Stimulated activated CD8-positive, alpha-beta memory T cell treated with anti-CD3 and anti-CD28 coated beads, Interleukin-12 subunit alpha, Interleukin-12 subunit beta, amount 100 ng/mL, for 24 hours (primary cell): ENCODE results near the gene FAAH.
"Not testable (repeated sequence)": the region's sequence is repeated elsewhere in the genome, so short reads cannot be mapped to it uniquely, and the experiment has no call there.

Experiments used
- DNase-seq: peaks from one replicate; pipeline ENCODE4 v3.0.0-alpha.2; 2020; ENCODE audit errors: extremely low read depth

Gene FAAH

DNA sequence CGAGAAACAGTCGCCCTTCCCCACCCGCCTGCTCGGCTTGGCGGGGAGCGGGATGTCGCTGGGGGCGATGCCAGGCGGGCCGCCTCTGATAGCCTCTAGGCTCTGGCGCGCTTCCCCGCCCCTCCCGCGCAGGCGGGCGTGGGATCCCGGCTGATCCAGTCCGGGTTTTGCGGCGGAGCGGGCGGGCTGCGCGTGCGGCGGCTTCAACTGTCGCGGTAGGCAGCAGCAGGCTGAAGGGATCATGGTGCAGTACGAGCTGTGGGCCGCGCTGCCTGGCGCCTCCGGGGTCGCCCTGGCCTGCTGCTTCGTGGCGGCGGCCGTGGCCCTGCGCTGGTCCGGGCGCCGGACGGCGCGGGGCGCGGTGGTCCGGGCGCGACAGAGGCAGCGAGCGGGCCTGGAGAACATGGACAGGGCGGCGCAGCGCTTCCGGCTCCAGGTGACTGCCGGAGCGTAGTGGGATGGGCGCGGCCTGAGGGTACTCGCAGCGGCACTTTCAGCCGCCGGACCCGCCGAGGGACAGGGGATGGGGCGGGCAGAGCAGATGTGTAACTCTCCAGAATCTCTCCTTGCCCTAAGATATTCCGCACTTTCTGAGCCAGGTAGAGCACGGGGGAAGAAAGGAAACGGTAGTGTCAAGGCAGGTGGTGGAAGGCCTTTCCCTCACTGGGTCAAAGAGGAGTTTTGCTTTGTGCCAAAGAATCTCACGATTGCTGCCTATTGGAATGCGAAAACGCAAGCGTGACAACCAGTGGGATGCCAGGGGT is at the start of gene FAAH:
TSS of gene FAAH (plus strand) at position 210 of the 764 bp plus-strand sequence. CDS start at position 242, 32 bp downstream.
- DNase-seq = no peak

DNA sequence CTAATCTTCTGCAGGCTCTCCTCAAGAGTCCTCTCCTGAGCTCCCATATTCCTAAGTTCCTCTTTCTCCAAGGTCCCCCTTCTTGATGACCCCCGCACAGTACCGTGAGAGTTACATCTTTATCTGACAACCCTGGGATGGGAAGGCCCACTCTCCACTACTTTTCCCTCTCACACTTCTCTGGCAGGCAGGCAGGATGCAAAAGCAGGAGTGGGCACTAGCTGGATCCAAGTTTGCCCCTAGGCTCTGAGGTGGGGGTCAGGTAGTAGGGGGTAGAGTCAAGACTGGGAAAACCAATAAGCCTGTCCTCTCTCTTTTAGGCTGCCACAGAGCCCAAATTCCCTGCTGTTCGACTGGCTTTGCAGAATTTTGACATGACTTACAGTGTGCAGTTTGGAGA is 49.6 kb upstream of the FAAH start:
- DNase-seq = no peak

DNA sequence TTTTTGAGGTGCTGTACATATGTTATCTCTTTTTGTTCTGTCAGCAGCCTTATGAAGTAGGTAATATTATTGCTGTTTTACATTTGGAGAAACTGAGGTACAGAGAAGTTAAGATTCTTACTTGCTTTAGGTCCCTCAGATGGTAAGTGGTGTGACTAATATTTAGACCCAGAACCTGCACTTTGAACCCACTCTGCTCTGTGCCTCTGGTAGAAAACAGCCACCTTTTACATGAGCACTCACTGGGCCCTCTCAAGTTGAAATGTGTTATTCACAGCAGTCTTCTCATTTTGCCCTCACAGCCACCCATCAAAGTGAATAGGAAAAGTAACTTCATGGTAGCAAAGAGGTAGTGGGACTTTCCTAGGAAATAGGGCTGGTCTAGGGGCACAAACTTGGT is 48.8 kb upstream of the FAAH start:
- no peak for DNase-seq

DNA sequence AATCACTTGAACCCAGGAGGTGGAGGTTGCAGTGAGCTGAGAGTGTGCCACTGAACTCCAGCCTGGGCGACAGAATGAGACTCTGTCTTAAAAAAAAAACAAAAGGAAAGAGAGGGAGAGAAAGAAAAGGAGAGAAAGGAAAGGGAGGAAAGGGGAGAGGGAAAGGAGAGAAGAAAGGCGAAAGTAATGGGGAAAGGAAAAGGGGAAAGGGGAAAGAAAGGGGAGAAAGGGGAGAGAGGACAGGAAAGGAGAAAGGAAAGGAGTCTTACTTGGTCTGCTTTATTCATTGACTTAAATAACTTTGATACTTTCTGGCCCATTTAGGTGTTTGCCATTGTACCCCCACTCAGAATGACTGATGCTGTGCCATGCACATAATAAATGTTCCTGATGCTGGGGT is 41.8 kb upstream of the FAAH start:
- no peak for DNase-seq

DNA sequence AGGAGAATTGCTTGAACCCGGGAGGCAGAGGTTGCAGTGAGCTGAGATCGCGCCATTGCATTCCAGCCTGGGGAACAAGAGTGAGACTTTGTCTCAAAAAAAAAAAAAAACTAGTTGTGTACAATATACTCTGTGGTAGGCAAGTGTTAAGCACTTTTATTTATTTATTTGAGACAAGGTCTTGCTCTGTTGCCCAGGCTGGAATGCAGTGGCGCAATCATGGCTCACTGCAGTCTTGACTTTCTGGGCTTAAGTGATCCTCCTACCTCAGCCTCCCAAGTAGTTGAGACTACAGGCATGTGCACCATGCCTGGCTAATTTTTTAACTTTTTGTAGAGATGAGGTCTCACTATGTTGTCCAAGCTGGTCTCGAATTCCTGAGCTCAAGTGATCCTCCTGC is 38.2 kb upstream of the FAAH start:
- DNase-seq = not testable (repeated sequence)

DNA sequence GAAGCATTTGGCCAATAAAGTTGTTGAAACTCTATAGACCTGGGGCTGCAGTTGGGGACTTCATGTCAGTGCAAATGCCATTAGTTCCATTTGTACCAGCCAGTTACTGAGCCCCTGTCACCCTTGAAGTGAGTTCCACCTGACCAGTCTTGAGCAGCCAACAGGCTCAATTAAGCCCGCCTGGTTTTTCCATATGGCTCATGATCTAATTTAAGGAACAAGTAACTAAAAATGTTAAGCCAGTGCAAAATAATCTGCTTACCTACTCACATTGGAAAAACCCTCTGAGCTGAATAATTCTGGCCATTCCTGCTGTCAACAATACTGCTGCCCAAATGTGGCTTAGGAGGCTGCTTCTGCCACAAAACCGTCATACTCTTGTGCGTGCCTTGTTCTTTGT is 32.0 kb upstream of the FAAH start:
- no peak for DNase-seq

DNA sequence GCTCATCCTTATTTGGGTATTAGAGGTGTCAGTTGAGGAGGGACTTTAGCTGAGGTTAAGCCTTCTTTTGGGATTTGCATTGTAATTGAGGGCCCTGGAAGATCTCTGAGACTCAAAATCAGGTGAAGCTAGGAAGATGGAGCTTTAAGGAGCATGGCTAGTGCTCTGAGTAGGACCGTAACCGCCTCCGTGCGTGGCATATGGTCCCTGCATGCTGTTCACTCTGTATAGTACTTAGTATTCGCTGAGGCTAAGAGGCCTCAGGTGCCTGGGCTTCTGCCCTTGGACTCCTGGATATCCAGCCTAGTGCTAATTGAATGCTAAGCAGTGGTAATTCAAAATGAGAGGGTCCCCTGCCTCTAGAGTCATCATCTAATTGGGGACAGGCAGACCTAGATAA is 31.0 kb upstream of the FAAH start:
- DNase-seq = no peak

DNA sequence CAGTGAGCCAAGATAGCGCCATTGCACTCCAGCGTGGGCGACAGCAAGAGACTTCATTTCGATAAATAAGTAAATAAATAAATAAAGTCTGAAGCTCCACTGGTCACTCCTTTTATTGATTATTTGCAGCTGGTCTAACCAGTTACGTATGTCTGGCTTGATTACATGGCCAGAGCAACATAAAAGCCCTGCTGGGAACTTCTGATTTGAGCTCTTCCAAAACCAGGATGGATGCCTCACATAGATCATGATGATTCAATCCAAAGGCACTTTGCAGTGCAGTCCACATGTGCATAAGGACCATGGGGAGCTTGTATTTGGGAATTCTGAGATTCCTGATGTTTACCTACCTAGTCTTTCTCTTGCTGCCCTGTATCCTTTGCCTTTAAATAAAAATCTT is 29.5 kb upstream of the FAAH start:
- DNase-seq = no peak

DNA sequence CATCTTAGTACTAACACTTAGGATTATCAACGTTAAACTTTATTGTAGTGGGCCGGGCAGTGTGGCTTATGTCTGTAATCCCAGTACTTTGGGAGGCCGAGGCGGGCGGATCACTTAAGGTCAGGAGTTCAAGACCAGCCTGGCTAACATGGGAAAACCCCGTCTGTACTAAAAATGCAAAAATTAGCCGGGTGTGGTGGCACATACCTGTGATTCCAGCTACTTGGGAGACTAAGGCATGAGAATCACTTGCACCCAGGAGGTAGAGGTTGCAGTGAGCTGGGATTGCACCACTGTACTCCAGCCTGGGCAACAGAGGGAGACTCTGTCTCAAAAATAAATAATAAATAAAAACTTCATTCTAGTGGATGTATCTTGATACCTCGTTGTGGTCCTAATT is 28.3 kb upstream of the FAAH start:
- not testable (repeated sequence) for DNase-seq

DNA sequence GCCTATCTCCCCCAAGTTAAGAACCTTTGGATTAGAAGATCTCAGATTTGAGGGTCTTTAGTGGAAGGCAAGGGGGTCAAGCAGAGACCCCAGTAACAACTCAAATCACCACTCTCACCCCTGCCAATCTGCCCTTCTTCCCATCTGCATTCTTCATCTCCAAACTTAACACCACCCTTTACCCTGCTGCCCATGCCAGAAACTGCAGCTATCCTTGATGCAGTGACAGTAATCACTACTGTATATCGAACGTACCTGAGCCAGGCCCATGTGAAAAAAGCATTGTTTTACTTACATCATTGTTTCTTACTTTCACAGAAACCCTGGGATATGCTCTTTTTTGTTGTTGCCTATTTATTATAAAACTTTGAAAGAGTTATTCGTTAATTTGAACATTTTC is 27.0 kb upstream of the FAAH start:
- DNase-seq = no peak

DNA sequence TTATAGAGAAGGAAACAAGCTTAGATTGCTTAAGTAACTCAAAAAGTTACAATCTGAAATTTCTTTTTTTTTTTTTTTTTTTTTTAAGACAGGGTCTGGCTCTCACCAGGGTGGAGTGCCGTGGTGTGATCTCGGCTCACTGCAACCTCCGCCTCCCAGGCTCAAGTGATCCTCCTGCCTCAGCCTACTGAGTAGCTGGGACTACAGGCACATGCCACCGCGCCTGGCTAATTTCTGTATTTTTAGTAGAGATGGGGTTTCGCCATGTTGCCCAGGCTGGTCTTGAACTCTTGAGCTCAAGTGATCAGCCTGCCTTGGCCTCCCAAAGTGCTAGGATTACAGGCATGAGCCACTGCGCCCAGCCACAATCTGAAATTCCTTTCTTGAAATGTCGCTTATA is 26.4 kb upstream of the FAAH start:
- not testable (repeated sequence) for DNase-seq

DNA sequence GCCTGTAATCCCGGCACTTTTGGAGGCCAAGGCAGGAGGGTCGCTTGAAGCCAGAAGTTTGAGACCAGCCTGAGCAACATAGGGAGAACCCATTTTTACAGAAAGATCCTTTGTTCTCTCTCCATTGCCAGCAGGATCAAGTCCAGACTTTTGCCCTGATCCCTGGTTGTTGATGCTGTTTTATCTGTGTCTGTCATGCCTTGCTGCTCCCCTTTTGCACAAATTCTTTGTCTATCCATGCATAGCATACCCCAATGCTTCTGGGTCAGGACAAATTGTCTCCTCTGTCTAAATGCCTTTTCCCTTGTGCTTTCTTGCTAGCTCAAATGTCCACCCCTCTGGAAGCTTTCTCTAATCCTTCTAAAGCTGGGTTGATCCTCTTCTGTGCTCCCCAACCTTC is 25.3 kb upstream of the FAAH start:
- DNase-seq = no peak

DNA sequence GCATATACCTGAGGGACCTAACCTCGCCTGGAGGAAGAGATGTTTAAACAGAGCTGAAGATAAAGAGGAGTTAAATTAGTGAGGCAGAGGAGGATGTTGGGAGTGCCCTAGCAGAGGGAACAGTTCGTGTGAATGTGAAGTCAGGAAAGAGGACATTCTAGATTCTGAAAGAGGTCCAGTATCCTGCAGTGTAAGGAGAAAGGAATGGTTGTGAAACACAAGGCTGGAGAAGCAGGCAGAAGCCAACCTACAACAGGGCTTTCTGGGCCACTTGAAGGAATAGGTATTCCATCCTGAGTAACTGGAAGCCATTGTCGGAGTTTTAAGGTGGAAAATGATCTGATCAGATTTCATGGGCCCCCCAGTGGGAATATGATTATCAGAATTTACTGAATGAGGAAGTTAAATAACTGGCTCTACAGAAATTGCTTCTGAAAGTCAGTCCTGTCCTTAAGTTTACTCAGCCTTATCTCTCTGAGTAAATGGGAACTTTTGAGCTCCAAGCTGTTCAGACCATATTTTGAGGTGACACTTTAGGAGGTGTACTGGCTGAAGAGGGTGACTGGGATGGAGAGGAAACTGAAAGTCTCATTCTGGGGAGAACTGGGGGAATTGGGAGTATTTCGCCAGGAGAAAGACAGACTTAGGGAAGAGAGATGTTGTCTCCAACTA is 24.4 kb upstream of the FAAH start:
- DNase-seq = no peak

DNA sequence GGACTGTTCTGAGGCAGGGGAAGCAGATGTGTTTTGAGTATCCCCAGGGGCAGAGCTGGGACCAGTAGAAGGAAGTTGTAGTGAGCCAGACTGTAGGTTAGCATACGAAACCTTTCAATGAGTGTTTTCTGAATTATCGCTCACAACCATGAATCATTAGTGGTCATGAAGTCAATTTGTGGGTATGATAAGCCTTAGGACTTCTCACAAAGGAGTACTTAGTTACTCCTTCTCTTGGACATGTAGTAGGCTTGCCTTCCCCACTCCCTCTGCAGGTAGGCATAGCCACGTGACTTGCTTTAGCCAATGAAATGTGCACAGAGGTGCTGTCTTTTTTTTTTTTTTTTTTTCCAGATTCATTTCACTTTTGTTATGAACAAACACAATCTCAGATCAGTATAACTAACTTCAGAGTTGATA is 23.9 kb upstream of the FAAH start:
- no peak for DNase-seq

DNA sequence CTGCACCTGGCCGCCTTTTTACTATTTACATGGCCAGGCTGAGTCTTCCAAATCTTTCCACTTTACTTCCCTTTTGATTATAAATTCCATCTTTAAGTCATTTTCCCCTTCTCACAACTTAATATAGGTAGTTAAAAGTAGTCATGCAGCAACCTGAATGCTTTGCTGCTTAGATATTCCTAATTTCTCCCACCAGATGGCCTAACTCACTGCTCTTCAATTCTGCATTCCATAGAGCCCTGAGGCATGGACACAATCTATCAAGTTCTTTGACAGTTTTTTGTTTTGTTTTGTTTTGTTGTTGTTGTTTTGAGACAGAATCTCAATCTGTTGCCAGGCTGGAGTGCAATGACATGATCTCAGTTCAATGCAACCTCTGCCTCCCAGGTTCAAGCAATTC is 21.7 kb upstream of the FAAH start:
- no peak for DNase-seq

DNA sequence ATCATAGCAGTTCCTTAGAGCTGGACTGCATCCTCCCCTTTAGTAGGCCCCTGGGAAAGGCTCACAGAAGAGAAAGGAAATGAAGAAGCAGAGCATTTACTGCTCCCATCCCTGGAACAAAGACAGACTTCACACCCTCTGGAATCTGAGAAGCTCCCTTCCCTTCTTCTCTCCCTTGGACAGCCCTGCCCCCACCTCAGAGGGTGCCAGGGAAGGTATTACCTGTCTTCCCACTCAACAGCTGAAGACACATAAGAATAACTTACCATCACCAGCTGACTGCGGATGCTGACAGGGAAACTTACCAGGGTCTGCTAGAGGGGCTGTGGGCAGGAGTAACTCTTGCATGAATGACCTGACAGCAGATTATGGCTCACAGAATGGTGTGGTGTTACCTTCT is 14.1 kb upstream of the FAAH start:
- DNase-seq = no peak

DNA sequence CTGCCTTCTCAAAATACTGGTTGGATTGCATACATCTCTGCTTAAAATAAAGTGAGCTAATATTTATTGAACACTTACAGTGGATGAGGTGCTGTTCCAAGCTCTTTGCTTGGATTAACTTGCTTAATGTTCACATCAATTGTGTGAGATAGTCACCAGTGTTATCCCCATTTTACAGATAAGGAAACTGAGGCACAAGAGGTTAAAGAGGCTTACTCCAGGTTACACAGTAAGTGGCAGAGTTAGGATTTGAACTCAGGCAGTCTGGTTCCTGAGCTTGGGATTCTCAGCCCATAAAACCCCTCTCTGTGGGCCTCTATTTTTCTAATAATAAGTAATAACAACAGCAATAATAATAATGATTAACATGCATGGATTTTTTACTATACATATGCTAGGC is 13.6 kb upstream of the FAAH start:
- DNase-seq = no peak

DNA sequence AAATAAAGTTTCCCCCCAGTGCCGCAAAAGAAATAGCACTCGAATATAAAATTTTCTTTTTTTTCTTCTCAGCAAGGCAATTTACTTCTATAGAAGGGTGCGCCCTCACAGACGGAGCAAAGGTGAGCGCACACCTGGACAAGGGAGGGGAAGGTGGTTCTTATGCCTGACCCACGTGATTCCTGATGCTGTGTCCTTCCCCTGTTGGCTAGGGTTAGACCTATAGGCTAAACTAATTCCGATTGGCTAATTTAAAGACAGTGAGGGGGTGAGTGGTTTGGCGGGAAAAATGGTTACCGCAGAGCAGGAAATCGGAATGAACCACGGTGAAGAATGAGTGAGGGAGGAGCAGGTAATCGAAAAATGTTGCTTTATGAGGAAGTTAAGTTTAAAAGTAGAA is 607 bp upstream of the FAAH start:
- no peak for DNase-seq

DNA sequence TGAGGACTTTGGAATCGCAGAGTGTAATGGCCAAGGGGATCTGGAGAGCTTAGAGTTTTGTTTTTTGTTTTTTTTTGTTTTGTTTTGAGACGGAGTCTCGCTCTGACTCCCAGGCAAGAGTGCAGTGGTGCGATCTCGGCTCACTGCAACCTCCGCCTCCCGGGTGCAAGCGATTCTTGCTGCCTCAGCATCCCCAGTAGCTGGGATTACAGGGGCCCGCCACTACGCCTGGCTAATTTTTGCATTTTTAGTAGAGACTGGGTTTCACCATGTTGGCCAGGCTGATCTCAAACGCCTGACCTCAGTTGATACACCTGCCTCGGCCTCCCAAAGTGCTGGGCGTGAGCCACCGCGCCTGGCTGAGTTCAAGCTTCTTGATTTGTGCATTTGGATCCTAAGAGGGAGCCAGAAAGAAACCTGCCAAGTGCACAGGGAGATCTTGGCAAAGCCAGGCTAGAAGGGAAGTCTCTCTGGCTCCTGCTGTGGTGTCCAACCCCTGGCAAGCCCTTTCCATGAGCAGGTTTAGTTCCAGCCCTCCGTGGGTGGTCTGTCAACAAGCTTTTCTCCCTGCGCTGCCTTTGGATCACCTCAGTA is 852 bp downstream of the FAAH start:
- DNase-seq = no peak

DNA sequence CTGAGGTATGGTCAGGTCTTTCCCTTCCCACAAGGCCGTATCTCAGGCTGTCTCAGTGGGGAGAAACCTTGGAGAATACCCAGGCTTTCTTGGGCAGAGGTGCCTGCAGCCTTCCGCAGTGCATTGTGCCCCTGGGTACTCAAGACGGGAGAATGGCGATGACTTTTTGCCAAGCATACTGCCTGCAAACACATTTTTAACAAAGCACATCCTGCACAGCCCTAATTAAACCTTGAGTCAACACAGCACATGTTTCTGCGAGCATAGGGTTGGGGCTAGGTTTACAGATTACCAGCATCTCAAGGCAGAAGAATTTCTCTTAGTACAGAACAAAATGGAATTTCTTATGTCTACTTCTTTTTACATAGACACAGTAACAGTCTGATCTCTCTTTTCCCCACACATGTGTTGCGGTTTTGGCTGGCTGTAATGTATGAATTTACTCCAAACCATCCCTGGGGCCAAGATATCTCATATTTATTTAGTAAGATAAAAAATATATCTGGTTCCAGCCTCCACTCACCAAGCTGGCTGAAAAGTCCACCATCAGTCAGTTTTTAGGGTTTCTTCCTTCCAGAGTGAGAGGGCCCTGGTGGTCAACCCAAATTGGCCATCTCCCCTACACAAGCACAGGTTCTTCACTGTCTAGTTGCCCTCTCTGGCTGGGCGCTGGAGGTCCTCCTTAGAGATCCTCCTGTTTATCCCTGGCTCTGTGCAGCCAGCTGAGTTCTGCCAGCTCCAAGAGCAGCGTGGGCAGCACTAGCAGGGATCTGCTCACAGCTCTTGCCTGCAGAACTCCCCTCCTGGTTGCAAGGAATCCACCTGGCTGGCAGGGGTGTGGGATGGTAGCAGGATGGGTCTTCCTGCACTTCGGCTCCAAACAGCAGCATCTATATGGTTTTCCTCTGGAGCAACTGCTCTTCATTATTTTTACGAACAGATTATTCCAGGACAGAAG is 2.6 kb downstream of the FAAH start:
- DNase-seq = no peak

DNA sequence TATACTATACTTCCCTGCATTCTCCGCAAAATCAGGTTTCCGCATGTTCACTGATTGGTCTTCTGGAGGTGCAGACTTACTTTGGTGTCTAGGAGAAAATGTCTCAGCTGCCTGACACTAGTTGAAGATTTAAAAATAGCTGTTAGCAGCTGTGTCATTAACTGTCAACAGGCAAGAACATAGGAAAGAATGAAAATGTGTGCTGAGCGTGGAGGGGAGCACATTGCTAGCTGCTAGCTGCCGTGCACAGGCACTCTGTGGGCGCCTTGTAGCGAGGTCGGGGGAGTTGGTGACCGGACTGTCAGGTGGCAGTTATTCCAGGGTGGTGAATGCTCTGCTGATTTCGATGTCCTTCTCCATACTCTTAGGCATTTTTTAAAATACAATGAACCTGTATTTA is 5.2 kb downstream of the FAAH start:
- no peak for DNase-seq

DNA sequence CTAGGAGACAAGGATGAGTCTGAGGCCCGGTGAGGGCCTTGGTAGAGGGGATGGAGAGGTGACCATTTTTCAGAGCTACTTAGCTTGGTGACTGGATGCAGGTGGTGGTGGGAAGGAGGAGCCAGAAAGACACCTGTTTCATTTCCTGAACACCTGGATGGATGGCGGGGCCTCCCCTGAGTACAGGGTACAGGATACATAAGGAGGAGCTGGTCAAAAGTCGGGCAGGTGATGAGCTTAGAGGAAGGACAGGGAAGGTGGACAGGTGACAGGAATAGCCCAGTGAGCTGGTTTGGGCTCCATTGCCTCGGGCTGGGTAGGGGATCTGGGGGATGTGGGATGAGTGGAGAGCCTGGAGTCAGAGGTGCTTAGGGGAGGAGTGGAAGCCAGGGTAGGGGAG is 6.3 kb downstream of the FAAH start:
- no peak for DNase-seq
